Amniotic epithelial cell (primary cell): ENCODE results near the gene AHRR.

ENCODE experiments used
- DNase-seq: peaks from one replicate; pipeline ENCODE4 v3.0.0-alpha.2; 2010; ENCODE audit warnings: low read depth

Gene AHRR

DNA sequence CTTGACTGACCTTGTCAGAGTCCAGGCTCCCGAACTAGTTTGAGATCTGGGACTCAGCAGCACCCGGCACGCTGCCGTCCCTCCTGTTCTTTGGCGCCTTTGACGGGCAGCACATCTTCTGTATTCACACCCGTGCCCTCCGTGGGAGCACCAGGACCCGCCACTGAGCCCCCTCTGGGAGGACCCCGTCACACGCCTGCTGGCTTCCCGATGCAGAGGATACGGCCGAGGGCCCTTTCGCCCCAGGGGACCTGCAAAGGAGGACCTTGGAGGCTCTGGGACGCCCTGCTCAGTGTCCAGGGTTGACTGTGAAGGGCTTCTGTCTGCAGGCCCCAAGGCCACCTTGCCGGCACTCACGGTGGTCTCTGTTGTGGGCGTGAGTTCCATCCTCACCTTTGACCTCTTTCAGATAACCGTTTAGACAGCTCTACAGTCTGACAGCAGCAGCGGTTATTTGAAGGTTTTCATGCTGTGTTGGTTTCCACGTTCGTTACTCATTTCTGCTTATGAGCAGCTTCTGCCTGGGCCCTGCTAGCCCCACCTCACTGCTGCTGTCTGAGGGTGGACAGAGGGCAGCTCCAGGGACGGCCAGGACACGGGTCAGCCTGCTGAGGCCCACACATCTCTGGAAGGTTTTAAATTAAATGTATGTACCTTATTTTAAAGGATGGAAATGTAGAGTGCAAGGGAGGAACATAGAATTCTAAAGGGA, 108.9 kb downstream of the AHRR start:
- DNase-seq = no peak

DNA sequence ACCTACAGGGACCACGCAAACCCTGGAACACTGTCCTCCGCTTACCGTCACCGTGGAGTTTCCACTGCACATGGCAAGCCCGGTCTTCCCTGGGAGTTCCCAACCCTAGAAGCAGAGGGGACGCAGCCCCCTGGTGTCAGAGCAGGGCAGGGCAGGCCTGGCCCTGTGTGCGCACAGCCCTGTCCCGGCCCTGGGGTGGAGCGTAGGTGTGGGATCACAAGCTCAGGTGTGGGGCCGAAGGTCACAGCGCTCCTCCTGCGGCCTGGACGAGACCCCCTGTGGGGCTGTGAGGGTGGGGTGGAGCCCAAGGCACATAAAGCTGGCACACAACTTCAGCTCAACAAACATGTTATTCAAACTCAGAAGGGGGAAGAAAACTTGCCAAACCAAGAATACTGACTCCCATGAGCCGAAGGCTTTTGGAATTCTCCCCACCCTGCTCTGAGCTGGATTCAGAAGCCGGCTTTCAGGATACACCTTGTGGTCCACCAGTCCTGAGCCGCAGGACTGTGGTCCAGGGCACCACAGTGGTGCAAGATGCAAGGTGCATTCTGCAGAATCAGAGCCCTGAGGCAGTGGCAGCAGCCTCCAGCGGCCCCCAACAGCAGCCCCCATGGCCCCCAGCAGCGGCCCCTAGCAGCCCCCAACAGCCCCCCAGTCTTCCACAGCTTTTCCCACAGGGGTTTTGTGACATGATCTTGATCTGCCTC, 109.6 kb downstream of the AHRR start:
- peak; percentile 38 for DNase-seq

DNA sequence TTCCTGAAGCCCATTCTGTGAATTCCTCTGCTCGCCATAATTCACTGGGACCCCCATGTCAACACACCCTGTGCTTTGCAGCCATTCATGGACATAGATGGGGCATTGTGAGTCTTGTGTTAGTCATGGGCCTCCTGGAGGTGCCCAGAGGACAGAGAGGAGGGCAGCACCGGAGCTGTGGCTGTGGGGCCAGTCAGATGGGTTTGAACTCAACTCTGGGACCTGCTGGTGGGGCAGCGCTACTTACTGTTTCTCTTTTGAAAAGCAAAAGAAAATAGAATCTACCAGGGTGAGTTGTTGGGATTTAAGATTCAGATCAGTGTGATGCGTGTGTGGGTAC, 110.2 kb downstream of the AHRR start:
- no peak for DNase-seq

DNA sequence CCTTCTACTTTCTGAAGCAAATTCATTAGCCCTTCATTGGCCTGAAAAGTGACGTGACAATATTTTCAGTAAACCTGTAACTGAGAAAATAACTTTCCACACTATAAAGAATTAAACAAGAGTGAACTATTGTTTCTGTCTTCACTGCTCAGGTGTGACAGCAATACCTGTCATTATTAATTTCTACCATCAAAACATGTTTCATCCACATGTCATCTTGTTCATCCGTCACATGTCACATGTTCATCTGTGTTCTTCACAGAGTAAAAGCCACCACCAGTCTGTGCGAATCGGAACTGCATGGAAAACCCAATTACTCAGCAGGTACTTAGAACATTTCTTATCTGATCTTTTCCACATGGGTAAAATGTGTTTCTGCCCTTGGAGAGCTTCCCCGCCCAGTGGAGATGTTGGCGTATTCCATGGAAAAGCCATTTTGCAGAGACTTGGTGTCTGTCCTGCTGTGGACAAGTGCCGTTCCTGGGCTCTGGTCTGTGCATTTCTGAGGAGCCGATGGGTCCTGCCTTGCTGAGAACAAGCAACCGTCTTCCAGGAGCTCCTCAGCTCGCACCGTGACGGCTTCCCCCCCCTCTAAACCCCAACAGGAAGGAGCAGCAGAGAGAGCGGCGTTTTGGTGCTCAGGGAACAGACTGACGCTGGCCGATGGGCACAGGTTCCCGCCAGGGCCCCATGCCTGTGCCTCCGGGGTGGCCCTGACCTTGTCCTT, 110.8 kb downstream of the AHRR start:
- no peak for DNase-seq

DNA sequence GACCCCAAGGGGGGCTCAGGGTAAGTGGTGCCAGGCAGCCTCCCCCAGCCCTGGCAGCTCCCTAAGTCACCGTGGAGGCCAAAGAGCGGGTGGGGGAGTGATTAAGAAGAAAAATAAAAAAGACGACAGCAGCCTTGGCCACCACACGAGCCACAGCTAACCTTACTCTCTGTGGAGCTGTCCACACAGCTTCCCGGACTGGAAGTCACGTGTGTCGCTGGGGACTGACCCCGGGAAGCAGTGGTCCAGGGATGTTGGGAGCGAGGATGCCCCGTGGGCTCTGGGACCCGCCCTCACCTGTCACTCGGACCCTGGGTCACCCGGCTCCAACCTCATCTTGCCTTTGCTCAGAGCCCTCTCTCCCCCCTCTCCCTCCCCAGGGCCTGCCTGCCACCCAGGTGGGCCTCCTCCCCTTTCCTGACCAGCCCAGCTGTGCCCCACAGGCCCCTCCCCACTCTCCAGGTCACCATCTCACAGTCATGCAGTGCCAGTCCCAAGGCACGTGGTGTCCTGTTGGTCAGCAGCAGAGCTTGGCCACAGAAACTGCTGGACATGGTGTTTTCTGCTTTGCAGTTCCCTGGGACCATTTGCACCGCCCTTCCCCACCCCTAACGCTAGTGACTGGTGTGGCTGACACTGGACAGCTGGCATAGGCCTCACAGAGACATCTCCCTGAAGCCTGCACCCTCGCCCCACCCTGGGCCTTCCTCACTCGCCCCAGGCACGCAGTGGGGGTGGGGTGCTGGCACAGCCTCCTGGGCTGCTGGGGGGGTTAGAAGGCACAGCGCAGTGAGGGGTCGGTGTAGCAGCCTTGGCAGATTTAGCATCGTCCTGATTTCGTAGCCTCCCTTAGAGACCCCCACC, 111.6 kb downstream of the AHRR start:
- no peak for DNase-seq

DNA sequence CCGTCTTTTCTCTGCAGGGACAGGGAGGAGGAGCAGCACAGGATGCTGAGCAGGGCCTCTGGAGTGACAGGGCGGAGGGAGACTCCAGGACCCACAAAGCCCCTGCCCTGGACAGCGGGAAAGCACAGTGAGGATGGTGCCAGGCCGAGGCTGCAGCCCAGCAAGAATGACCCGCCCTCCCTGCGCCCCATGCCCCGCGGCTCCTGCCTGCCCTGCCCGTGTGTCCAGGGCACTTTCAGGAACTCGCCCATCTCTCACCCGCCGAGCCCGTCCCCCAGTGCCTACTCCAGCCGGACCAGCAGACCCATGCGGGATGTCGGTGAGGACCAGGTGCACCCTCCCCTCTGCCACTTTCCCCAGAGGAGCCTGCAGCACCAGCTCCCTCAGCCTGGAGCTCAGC, 112.3 kb downstream of the AHRR start:
- no peak for DNase-seq

DNA sequence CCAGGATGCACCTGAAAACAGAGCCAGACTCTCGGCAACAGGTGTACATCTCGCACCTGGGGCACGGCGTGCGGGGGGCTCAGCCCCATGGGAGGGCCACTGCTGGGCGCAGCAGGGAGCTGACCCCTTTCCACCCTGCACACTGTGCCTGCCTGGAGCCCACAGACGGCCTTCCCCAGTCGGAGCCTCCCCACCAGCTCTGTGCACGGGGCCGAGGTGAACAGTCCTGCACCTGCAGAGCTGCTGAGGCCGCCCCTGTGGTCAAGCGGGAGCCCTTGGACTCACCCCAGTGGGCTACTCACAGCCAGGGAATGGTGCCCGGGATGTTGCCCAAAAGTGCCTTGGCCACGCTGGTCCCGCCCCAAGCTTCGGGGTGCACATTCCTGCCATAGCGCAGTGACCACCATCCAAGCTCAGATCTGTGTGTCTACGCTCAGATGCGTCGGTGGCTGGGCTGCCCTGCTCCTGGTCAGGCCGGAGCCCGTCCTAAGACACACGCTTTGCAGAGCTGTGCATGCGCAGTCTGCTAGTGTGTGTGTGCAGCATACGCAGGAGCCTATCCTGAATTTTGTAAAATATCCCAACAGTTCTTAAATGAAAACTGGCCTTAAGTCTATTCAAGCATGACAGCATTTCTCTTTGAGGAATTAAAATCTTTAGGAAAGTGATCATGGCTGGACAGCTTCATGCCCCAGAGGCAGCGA, 113.1 kb downstream of the AHRR start:
- DNase-seq = no peak

DNA sequence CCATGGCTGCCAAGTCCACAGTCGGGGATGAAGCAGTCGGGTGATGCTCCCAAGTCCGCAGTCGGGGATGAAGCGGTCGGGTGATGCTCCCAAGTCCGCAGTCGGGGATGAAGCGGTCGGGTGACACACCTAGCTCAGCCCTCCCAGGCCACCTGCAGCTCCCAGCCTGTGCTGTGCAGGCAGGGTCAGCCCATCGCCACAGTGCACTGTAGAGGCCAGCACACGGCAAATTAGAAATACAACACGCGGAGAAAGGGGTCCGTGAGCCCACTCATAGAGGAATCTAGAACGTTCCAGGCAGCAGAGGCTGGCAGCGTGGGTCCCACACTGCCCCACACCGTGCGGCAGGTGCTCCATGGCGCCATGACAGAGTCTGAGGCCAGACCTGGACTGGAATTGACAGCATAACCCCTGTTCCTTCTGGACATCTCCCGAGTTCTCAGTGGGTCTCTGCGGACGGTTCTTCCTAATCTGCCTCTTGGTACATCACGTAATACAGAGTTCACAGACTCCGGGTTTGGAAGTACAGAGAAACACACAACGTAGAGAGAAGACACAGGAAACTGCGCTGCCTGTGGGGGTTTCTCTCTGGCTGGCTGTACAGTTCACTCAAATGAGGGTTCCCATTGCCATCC, 113.8 kb downstream of the AHRR start:
- no peak for DNase-seq

DNA sequence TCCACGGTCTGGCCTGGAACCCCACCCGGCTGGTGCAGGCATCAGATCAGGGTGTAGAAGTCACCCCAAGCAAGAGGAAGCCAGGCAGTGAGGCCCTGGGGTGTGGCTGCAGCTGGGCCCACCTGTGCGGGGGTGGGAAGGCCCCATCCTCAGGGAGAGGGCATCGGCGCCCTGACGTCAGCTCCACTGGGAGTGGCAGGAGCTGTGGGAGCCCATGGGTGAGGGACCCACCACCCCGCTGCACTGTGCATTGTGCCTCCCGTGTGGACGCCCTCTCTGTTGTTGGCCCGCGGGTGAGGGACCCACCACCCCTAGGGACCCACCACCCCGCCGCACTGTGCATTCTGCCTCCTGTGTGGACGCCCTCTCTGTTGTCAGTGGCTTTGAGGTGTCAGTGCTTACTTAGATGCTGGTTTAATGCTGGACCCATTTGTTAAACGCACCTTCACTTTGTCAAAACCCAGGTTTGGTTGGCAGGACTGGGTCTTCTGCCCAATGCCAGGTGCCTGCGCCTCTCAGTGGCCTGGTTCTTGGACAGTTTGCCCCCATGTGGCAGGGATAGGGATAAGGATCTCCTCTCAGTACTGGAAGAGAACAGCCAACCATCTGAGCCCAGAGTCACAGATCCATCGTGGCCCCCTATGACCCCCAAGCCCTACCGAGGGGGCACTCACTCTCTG, 114.6 kb downstream of the AHRR start:
- no peak for DNase-seq

DNA sequence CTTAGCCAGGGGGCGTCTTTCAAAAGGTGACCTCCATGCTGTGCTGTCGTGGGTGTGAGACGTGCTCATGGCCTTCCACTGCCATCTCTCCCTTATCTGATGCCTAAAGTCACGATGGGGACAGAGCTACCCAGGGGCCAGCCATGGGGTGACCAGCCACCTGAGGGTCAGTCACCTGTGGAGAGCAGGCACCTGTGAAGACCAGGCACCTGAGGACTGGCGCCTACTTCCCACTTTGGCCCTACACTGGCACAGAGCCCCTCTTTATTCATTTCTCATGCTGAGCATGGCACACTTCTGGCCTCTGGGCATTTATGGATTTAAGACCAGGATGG, 115.1 kb downstream of the AHRR start:
- no peak for DNase-seq

DNA sequence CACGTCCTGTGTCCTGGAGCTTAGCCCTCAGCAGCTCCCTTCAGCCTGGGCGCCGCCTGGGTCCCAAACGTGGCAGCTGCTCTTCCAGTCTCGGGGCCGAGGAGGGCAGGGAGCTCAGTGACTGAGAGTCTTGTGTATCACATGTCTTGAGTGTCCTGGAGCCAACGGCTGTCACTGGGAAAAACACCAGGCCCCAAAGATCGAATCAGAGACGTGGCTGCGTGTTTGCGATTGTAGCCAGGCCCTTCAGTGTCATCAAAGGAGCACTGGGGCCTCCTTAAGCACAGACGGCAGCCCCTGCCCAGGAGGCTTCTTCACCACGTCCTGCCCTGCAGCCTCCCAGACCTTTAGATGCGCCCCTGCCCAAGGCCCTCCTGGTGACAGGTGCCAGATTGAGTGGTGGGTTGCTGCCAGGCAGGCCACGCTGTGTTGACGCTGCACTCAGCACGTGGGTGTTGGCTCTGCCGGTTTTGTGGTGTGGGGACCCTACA, 115.8 kb downstream of the AHRR start:
- no peak for DNase-seq

DNA sequence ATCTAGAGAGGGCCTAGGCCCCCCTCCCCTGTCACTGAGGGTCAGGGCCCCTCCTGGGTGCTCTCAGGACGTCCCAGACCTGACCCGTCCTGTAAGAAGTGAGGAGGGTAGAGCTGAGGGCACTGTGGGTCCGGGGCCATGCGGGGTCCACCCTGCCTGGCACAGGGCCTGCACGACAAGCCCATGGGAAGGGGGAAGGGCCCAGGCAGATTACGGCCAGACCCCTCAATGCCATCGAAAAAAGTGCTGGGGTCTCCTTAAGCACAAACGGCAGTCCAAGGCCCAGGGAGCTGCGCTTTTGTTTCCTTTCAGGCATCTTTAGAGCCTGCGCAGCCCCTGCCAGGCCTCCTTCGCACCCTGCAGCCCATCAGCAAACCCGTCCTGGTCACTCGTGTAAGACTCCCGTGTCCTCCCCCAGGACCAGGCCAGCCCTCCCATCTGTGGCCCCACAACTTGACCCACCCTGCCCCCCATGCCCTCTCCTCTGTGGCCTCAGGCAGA, 117.0 kb downstream of the AHRR start:
- no peak for DNase-seq

DNA sequence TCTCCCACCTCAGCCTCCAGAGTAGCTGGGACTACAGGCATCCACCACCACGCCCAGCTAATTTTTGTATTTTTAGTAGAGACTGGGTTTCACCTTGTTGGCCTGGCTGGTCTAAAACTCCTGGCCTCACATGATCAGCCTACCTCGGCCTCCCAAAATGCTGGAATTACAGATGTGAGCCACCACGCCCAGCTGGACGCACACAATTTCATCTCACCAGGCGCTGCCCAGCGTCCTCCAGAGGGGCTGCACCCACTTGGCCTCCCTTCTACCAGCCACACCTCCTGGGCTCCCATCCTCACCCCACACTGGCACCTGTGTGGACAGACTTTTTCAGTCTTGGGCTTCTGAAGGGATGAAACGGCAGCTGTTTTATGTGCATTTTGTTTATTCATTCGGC, 117.7 kb downstream of the AHRR start:
- no peak for DNase-seq

DNA sequence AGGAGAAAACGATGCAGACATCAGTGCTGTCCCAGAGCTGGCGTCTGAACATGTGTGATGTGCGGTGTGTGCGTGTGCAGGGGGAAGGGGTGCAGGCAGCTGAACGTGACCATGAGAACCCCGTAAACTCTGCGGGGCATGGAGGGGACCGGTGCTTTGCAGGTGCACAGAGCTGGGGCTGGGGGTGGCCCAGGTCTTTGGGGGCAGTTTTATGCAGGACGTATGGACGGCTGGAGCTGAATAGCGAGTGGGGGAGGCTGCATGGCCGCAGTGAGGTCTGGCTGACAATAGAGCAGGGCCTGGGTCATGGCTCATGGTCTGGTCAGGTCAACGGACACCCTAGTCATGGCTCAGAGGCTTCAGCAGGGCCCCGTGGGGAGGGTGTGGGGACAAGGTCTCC, 118.1 kb downstream of the AHRR start:
- no peak for DNase-seq

DNA sequence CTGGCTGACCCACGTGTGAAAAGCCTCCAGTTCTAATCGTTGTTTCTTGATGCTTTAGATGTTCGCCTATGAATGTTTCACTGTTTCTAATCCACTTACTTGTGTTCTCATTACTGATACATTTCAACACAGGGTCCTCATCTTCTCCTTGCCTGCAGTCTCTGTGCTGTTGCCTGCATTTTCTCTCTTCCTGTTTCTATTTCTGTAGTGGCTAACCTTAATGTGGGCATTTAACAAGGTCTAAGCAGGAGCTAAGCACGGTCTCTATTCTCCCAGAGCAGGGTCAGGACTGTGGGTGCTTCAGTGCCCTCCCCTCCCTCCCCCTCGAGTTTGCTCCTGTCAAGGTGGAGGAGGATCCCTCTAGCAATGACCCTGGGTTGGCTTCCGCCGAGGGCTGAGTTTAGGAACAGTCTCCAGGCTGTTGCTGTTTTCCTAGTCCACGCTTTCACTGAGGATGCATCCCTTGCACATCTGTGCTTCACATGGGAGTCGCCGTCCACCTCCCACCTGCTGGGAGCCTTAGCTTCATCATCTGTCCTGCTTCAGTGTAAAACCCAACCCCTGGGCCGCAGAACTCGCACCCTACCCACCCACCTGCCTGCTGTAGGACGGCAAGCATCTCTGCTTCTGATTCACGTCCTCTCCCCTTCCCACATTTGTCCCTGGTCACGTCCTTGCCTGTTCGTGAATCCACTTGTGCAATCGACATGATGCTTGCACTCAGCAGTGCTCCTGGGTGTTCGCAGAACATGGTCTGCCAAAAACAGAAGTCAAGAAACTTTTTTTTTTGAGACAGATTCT, 119.1 kb downstream of the AHRR start:
- no peak for DNase-seq

DNA sequence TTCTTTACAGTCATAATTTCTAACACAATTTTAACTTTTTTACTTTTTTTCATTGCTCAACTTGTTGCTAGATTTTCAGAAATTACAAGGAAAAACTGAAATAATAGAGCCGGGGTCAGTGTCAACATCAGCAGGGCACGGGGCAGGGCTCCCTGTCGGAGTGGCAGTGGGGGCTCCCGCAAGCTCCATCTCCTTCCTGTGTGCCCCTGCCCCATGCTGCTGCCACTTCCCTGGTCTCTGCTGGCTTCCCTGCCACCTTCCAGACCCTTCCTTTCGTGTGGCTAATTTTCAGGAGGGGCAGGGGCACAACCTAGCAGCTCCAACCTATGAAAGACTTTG, 120.5 kb downstream of the AHRR start:
- no peak for DNase-seq

DNA sequence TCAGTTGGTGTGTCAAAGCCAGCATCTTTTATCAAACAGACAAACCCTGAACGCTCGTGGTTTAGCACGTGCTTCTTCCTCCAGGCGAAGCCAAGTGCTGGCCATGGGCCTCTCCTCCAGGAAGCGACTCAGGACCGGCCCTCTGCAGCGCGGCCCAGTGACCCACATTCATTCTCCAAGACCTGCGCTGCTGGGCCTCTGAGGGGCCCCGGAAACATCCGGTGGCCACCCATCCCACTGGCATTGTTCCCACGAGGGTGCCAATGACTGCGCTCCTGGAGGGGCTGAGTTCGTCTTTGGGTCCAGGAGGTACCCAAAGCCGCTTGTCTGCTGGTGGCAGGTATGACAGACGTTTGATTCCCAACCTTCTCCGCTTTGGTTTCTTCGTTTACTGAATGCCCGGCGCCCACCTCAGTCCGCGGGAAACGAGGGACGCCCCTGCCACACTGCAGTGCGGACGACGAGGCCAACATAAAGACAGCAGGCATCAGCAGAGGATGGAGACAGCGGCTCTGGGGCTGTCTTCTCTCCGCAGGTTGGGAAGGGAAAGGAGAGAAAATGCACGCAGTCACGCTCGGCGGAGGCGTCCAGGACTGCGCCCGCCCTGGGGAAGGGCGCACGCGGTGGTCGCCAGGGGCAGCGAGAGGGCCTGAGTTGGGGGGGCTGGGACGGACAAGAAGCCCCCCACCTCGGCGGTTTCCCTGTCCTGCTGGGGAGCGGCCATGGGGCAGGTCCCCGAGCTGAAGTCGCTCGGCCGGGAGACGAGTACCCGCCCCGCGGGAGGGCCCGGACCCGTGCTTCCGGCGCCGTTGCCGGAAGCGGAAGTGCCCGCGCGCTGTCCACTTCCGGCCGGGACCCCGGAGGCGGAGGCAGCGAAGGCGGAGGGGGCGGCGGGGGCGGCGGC, 121.1 kb downstream of the AHRR start, which contains the start of gene EXOC3:
EXOC3 (plus strand) TSS at position 842 of the 904 bp plus-strand sequence. CDS start 3,030 bp downstream, outside the sequence.
- peak; percentile 50 for DNase-seq
